ENCODE results near the gene BSDC1.
"Not testable (repeated sequence)": the region's sequence is repeated elsewhere in the genome, so short reads cannot be mapped to it uniquely, and the experiment has no call there.

The BSDC1 gene

GRCh38 chr1:32356478-32356877, 37.8 kb downstream of the BSDC1 start:
- no peak for DNase-seq

- DNase-seq, result not testable (repeated sequence)
Observed at GRCh38 chr1:32355778-32356177, 38.5 kb downstream of the BSDC1 start.

GRCh38 chr1:32353886-32354570, 40.2 kb downstream of the BSDC1 start:
- DNase-seq, result no peak

- no peak for DNase-seq
Observed at GRCh38 chr1:32353431-32353830, 40.8 kb downstream of the BSDC1 start.

- no peak for DNase-seq
Observed at GRCh38 chr1:32352831-32353383, 41.3 kb downstream of the BSDC1 start.

GRCh38 chr1:32352239-32352745, 41.9 kb downstream of the BSDC1 start:
- no peak for DNase-seq

- DNase-seq, result peak; percentile 91
Observed at GRCh38 chr1:32351399-32352238, 42.6 kb downstream of the BSDC1 start.

- DNase-seq, result peak; percentile 79
Observed at GRCh38 chr1:32350785-32351398, 43.3 kb downstream of the BSDC1 start.

GRCh38 chr1:32349211-32349708, 45.0 kb downstream of the BSDC1 start:
- DNase-seq, result no peak

GRCh38 chr1:32346532-32347157, 47.6 kb downstream of the BSDC1 start:
- DNase-seq, result no peak

- no peak for DNase-seq
Observed at GRCh38 chr1:32345289-32345827, 48.9 kb downstream of the BSDC1 start.

GRCh38 chr1:32342704-32343103, 51.5 kb downstream of the BSDC1 start:
- DNase-seq, result no peak

GRCh38 chr1:32341971-32342370, 52.3 kb downstream of the BSDC1 start:
- no peak for DNase-seq

GRCh38 chr1:32341186-32341757, 53.0 kb downstream of the BSDC1 start:
- DNase-seq, result no peak

- peak; percentile 56 for DNase-seq
Observed at GRCh38 chr1:32339363-32339978, 54.8 kb downstream of the BSDC1 start.

GRCh38 chr1:32338637-32339145, 55.5 kb downstream of the BSDC1 start:
- no peak for DNase-seq

GRCh38 chr1:32337855-32338636, 56.2 kb downstream of the BSDC1 start:
- DNase-seq, result no peak

- DNase-seq, result peak; percentile 65
Observed at GRCh38 chr1:32336963-32337675, 57.1 kb downstream of the BSDC1 start.

- DNase-seq, result no peak
Observed at GRCh38 chr1:32336591-32336932, 57.7 kb downstream of the BSDC1 start.
